CD14-positive monocyte (primary cell): ENCODE results near the gene GRM8. TPM values are rescaled to one million over a fixed set of nuclear protein-coding genes. Genes with fewer than 3 reads are reported as not detected.

Experiments used
- DNase-seq, 3 donors: peaks; one replicate each; pipeline ENCODE4 v3.0.0-alpha.2; 2011 to 2022
- H2AFZ ChIP-seq: 2 replicates; pipeline ENCODE4 v1.6.0; 2012; ENCODE audit warnings: mild to moderate bottlenecking, low read depth, low read length, inconsistent platforms; ENCODE audit not compliant: insufficient read depth, poor library complexity, severe bottlenecking
- H3K27ac ChIP-seq, 2 donors: 1 replicate in 1 of 2; 2 replicates in 1 of 2; pipeline ENCODE4 v1.5.1; 2012 to 2013; ENCODE audit warnings: low read length in 2 of 2, control low read depth in 1 of 2, inconsistent platforms in 1 of 2, low read depth in 1 of 2, mild to moderate bottlenecking in 1 of 2
- H3K27me3 ChIP-seq, 2 donors: one replicate each; pipeline versions ENCODE4 v1.6.0 to v1.6.1; 2011 to 2013; ENCODE audit warnings: low read length in 2 of 2; ENCODE audit not compliant: control insufficient read depth in 2 of 2, insufficient read depth in 2 of 2
- H3K36me3 ChIP-seq, 2 donors: replicated peaks in 1 of 2; 1 replicate in 1 of 2; 2 replicates in 1 of 2; pipeline versions ENCODE4 v1.5.1 to v1.6.1; 2012 to 2013; ENCODE audit warnings: low read length in 2 of 2, control low read depth in 1 of 2, inconsistent platforms in 1 of 2, mild to moderate bottlenecking in 1 of 2; ENCODE audit not compliant: insufficient read depth in 2 of 2, control insufficient read depth in 1 of 2
- H3K4me1 ChIP-seq, 2 donors: 1 replicate in 1 of 2; 2 replicates in 1 of 2; pipeline versions ENCODE4 v1.5.1 to v1.6.1; 2012 to 2013; ENCODE audit warnings: low read length in 2 of 2, control low read depth in 1 of 2, inconsistent platforms in 1 of 2, mild to moderate bottlenecking in 1 of 2, moderate library complexity in 1 of 2; ENCODE audit not compliant: insufficient read depth in 2 of 2, control insufficient read depth in 1 of 2
- H3K4me2 ChIP-seq: replicated peaks from 2 replicates; pipeline ENCODE3; 2012; ENCODE audit warnings: low read length, moderate library complexity, mild to moderate bottlenecking; ENCODE audit not compliant: poor library complexity, severe bottlenecking; ENCODE audit errors: extremely low read depth
- H3K4me3 ChIP-seq, 3 experiments: fragments of 200-600 bp in 1 of 3; sonication (generic) in 1 of 3; replicated peaks in 1 of 3; 1 replicate in 2 of 3; 2 replicates in 1 of 3; pipeline ENCODE4 v1.5.1; 2011 to 2013; ENCODE audit warnings: low read length in 3 of 3, mild to moderate bottlenecking in 3 of 3, control low read depth in 2 of 3, low read depth in 2 of 3, inconsistent platforms in 1 of 3, moderate library complexity in 1 of 3
- H3K79me2 ChIP-seq: 2 replicates; pipeline ENCODE4 v1.6.0; 2012; ENCODE audit warnings: mild to moderate bottlenecking, control low read depth, inconsistent platforms, low read length, moderate library complexity; ENCODE audit not compliant: insufficient read depth
- H3K9ac ChIP-seq: 2 replicates; pipeline ENCODE4 v1.6.0; 2017; ENCODE audit warnings: low read length, mild to moderate bottlenecking; ENCODE audit not compliant: insufficient read depth, poor library complexity, severe bottlenecking
- H3K9me3 ChIP-seq, 2 donors: replicated peaks in 1 of 2; 1 replicate in 1 of 2; 2 replicates in 1 of 2; pipeline versions ENCODE4 v1.5.1 to v1.6.1; 2012 to 2013; ENCODE audit warnings: low read length in 2 of 2, control low read depth in 1 of 2; ENCODE audit not compliant: control insufficient read depth in 1 of 2, insufficient read depth in 1 of 2
- H4K20me1 ChIP-seq: 2 replicates; pipeline ENCODE4 v1.6.0; 2012; ENCODE audit warnings: mild to moderate bottlenecking, low read length, control low read depth, moderate library complexity; ENCODE audit not compliant: insufficient read depth
- H3K27ac Mint-ChIP-seq, 7 donors: one replicate each; pipeline ENCODE4 v1.8.0; 2020; ENCODE audit warnings: mild to moderate bottlenecking in 7 of 7, mixed read lengths in 7 of 7, moderate library complexity in 6 of 7, inconsistent platforms in 2 of 7
- H3K27me3 Mint-ChIP-seq, 3 donors: one replicate each; pipeline ENCODE4 v1.8.0; 2021 to 2022; ENCODE audit warnings: low read depth in 3 of 3, mild to moderate bottlenecking in 3 of 3, mixed read lengths in 3 of 3, moderate library complexity in 3 of 3, inconsistent platforms in 1 of 3
- H3K36me3 Mint-ChIP-seq, 2 donors: one replicate each; pipeline ENCODE4 v1.8.0; 2020; ENCODE audit warnings: mixed read lengths in 2 of 2, inconsistent platforms in 1 of 2, mild to moderate bottlenecking in 1 of 2
- H3K4me1 Mint-ChIP-seq: one replicate; pipeline ENCODE4 v1.8.0; 2020; ENCODE audit warnings: mild to moderate bottlenecking, mixed read lengths
- H3K4me3 Mint-ChIP-seq, 2 donors: one replicate each; pipeline ENCODE4 v1.8.0; 2020; ENCODE audit warnings: mild to moderate bottlenecking in 2 of 2, mixed read lengths in 2 of 2, moderate library complexity in 1 of 2
- H3K9me3 Mint-ChIP-seq, 7 donors: one replicate each; pipeline ENCODE4 v1.8.0; 2020 to 2022; ENCODE audit warnings: mixed read lengths in 7 of 7, mild to moderate bottlenecking in 6 of 7, moderate library complexity in 6 of 7, inconsistent platforms in 2 of 7
- WGBS: methylation state at CpG from one replicate; pipeline ENCODE4 v1.1.5; 2013; ENCODE audit warnings: missing lambda C conversion rate; ENCODE audit not compliant: insufficient coverage; 5-methylcytosine and 5-hydroxymethylcytosine counted together
- intact Hi-C, 2 donors: fragments of 100-400 bp; cut with micrococcal nuclease; formaldehyde crosslinking; loops; one replicate each; pipeline versions ENCODE4 v1.15.0 to v1.15.1; 2023
- polyA plus RNA-seq, 3 donors: library from polyadenylated mRNA; depleted of rRNA in 1 of 3; unstranded in 2 of 3; stranded (reverse) in 1 of 3; fragments of 300-500 nt in 2 of 3; fragments of >200 nt in 1 of 3; fragmentation: Illumina TruSeq in 2 of 3; gene quantifications; 1 replicate in 2 of 3; 2 replicates in 1 of 3; pipeline ENCODE4 v1.2.3, GENCODE V29; 2012 to 2021
- TF ChIP-seq, protein P1 (sequence below): fragments of 200-600 bp; IDR thresholded peaks from one replicate; pipeline ENCODE4 v1.8.0; 2022; ENCODE audit warnings: antibody characterized with exemption, mild to moderate bottlenecking

GRM8 gene
- polyA plus RNA-seq, 3 donors = not detected

DNA sequence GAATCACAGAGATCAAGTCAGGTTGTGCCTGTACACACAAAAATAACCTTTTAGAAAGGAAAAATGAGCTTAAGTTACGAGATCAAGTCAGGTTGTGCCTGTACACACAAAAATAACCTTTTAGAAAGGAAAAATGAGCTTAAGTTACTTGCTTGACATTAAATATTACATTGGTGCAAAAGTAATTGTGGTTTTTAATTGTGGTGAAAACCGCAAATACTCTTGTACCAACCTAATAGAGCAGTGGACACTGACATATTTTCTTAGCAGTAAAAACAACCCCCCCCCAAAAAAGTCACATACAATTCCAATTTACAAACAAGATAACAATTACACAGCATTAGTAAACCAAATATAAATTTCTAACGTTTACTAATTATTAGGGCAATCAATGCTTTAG is 595.6 kb downstream of the GRM8 start:
- Mint-ChIP-seq H3K4me1 (no peaks in the 10 kb centered on the region), H3K27ac (no peak overlapping the region), H3K9me3 (peaks cover 0 to 2% (median 0%) of the 10 kb centered on the region in 7 donors), H3K27me3 (peaks cover 0 to 2% (median 0%) of the 10 kb centered on the region in 3 donors), H3K4me3 (no peak overlapping the region), H3K36me3 (no peaks in the 10 kb centered on the region)
- no peak overlapping the region for H3K4me3 ChIP-seq
- H3K36me3 ChIP-seq = no peaks in the 10 kb centered on the region
- TF ChIP-seq, protein P1, sequence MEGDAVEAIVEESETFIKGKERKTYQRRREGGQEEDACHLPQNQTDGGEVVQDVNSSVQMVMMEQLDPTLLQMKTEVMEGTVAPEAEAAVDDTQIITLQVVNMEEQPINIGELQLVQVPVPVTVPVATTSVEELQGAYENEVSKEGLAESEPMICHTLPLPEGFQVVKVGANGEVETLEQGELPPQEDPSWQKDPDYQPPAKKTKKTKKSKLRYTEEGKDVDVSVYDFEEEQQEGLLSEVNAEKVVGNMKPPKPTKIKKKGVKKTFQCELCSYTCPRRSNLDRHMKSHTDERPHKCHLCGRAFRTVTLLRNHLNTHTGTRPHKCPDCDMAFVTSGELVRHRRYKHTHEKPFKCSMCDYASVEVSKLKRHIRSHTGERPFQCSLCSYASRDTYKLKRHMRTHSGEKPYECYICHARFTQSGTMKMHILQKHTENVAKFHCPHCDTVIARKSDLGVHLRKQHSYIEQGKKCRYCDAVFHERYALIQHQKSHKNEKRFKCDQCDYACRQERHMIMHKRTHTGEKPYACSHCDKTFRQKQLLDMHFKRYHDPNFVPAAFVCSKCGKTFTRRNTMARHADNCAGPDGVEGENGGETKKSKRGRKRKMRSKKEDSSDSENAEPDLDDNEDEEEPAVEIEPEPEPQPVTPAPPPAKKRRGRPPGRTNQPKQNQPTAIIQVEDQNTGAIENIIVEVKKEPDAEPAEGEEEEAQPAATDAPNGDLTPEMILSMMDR = no peak
- H2AFZ ChIP-seq = no peak overlapping the region
- WGBS = no CpG with 5 or more reads among the region's 3 CpGs
- no peaks in the 10 kb centered on the region for H3K9me3 ChIP-seq
- no peak for DNase-seq
- H3K79me2 ChIP-seq = no peaks in the 10 kb centered on the region
- H3K4me2 ChIP-seq = no peak overlapping the region
- no peaks in the 10 kb centered on the region for H4K20me1 ChIP-seq
- H3K27me3 ChIP-seq = no peaks in the 10 kb centered on the region
- no peak overlapping the region for H3K9ac ChIP-seq
- intact Hi-C loops = no loop called here
- H3K4me1 ChIP-seq = no peaks in the 10 kb centered on the region
- no peak overlapping the region for H3K27ac ChIP-seq

DNA sequence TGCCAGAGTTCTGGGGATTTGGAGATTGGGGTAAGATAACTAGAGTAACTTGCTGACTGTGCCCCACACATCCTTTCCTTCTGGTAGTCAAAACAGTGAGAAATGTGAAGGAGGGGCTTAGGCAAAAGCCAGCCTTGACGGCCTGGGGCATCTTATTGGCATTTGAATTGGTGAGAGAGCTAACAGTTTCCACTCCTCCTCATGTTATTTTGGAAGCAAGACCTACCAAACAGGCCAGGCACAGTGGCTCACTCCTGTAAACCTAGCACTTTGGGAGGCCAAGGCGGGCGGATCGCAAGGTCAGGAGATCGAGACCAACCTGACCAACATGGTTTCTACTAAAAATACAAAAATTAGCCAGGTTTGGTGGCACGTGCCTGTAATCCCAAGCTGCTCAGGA is 596.6 kb downstream of the GRM8 start:
- DNase-seq = no peak
- Histone ChIP-seq H3K9ac (no peak overlapping the region), H3K4me1 (no peaks in the 10 kb centered on the region), H3K27ac (no peak overlapping the region), H4K20me1 (no peaks in the 10 kb centered on the region), H3K27me3 (no peaks in the 10 kb centered on the region), H3K79me2 (no peaks in the 10 kb centered on the region), H3K4me2 (no peak overlapping the region), H3K36me3 (no peaks in the 10 kb centered on the region), H3K4me3 (no peak overlapping the region), H3K9me3 (no peaks in the 10 kb centered on the region), H2AFZ (no peak overlapping the region)
- peaks cover 0 to 3% (median 0%) of the 10 kb centered on the region in 7 donors for H3K9me3 Mint-ChIP-seq
- no peaks in the 10 kb centered on the region for H3K36me3 Mint-ChIP-seq
- H3K27me3 Mint-ChIP-seq = peaks cover 0 to 2% (median 0%) of the 10 kb centered on the region in 3 donors
- H3K4me1 Mint-ChIP-seq = no peaks in the 10 kb centered on the region
- TF ChIP-seq, protein P1 = no peak
- 96% methylated on average over 5 of the region's 6 CpGs for WGBS
- no peak overlapping the region for H3K27ac Mint-ChIP-seq
- H3K4me3 Mint-ChIP-seq = no peak overlapping the region
- intact Hi-C loops = no loop called here
